ENCODE results near the gene ITPR2.
"Not testable (repeated sequence)": the region's sequence is repeated elsewhere in the genome, so short reads cannot be mapped to it uniquely, and the experiment has no call there.

The ITPR2 gene

GRCh38 chr12:26786865-26787514 is 46.0 kb downstream of the ITPR2 start:
- no peak for DNase-seq (ENCODE audit: low read depth in 2 of 2)

GRCh38 chr12:26786491-26786864 is 46.5 kb downstream of the ITPR2 start:
- no peak for DNase-seq (ENCODE audit: low read depth in 2 of 2)

GRCh38 chr12:26783816-26784379 is 49.1 kb downstream of the ITPR2 start:
- not testable (repeated sequence) for DNase-seq (ENCODE audit: low read depth in 2 of 2)

GRCh38 chr12:26783131-26783526 is 49.9 kb downstream of the ITPR2 start:
- no peak for DNase-seq (ENCODE audit: low read depth in 2 of 2)

- DNase-seq (ENCODE audit: low read depth in 2 of 2), result no peak
Observed at GRCh38 chr12:26782372-26783130, 50.4 kb downstream of the ITPR2 start.

- not testable (repeated sequence) for DNase-seq (ENCODE audit: low read depth in 2 of 2)
Observed at GRCh38 chr12:26780656-26781055, 52.3 kb downstream of the ITPR2 start.

GRCh38 chr12:26778173-26778775 is 54.7 kb downstream of the ITPR2 start:
- DNase-seq (ENCODE audit: low read depth in 2 of 2), result not testable (repeated sequence)

GRCh38 chr12:26777236-26777635 is 55.8 kb downstream of the ITPR2 start:
- no peak for DNase-seq (ENCODE audit: low read depth in 2 of 2)

- DNase-seq (ENCODE audit: low read depth in 2 of 2), result not testable (repeated sequence)
Observed at GRCh38 chr12:26775991-26776390, 57.0 kb downstream of the ITPR2 start.

- DNase-seq (ENCODE audit: low read depth in 2 of 2), result no peak
Observed at GRCh38 chr12:26773313-26774104, 59.5 kb downstream of the ITPR2 start.

- no peak for DNase-seq (ENCODE audit: low read depth in 2 of 2)
Observed at GRCh38 chr12:26771861-26772260, 61.1 kb downstream of the ITPR2 start.

- no peak for DNase-seq (ENCODE audit: low read depth in 2 of 2)
Observed at GRCh38 chr12:26770239-26771070, 62.5 kb downstream of the ITPR2 start.

- no peak for DNase-seq (ENCODE audit: low read depth in 2 of 2)
Observed at GRCh38 chr12:26769611-26770010, 63.4 kb downstream of the ITPR2 start.

GRCh38 chr12:26768611-26769603 is 64.1 kb downstream of the ITPR2 start:
- DNase-seq (ENCODE audit: low read depth in 2 of 2), result no peak

- DNase-seq (ENCODE audit: low read depth in 2 of 2), result no peak
Observed at GRCh38 chr12:26767865-26768264, 65.1 kb downstream of the ITPR2 start.

GRCh38 chr12:26767116-26767515 is 65.9 kb downstream of the ITPR2 start:
- no peak for DNase-seq (ENCODE audit: low read depth in 2 of 2)

- no peak for DNase-seq (ENCODE audit: low read depth in 2 of 2)
Observed at GRCh38 chr12:26762186-26762585, 70.8 kb downstream of the ITPR2 start.

GRCh38 chr12:26761775-26762174 is 71.2 kb downstream of the ITPR2 start:
- DNase-seq (ENCODE audit: low read depth in 2 of 2), result no peak

GRCh38 chr12:26760657-26761293 is 72.2 kb downstream of the ITPR2 start:
- DNase-seq (ENCODE audit: low read depth in 2 of 2), result no peak

Data from stimulated activated CD8-positive, alpha-beta memory T cell treated with anti-CD3 and anti-CD28 coated beads, Interleukin-7, amount 100 ng/mL, for 1 hour (primary cell).